ENCODE measurements around the gene C1orf210. TPM values are rescaled to one million over a fixed set of nuclear protein-coding genes. Genes with fewer than 3 reads are reported as not detected.

The C1orf210 gene
- total RNA-seq, 2 experiments from 2014 or later = not detected

DNA sequence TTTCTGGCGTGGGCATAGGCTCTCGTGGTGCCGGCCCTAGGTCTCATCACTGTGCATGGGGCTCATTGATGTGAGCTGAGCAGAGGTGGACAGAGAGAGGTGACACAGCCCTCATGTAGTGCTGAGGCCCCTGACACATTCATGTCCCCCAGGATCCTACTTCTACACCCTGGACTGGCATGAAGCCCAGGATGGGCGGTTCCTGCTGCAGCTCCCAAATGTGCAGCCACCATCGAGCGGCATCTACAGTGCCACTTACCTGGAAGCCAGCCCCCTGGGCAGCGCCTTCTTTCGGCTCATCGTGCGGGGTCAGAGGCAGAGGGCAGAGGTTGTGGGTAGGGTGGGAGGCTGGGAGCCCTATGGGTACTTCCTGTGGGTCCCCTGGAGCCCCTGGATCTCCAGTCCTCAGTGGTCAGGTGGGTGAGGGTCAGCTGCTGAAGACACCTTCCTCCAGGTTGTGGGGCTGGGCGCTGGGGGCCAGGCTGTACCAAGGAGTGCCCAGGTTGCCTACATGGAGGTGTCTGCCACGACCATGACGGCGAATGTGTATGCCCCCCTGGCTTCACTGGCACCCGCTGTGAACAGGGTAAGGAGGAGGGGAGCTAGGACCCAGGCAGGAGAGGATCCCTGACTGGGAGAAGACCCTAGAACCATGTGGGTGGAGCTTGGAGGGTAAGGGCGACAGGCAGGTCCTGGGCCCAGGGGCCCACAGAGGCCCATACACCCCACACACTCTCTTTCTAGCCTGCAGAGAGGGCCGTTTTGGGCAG lies 21.5 kb upstream of the C1orf210 start:
- H3K4me1 Mint-ChIP-seq = no peaks in the 10 kb centered on the region
- no peak overlapping the region for H3K27ac Mint-ChIP-seq
- ChIA-PET POLR2A (no interaction called here), CTCF (no interaction called here)
- no peak for DNase-seq
- H3K4me3 Mint-ChIP-seq = no peak overlapping the region
- H3K9me3 Mint-ChIP-seq = no peaks in the 10 kb centered on the region
- no peaks in the 10 kb centered on the region for H3K36me3 Mint-ChIP-seq (ENCODE audit: low read depth)
- peaks cover 6% of the 10 kb centered on the region for H3K27me3 Mint-ChIP-seq

DNA sequence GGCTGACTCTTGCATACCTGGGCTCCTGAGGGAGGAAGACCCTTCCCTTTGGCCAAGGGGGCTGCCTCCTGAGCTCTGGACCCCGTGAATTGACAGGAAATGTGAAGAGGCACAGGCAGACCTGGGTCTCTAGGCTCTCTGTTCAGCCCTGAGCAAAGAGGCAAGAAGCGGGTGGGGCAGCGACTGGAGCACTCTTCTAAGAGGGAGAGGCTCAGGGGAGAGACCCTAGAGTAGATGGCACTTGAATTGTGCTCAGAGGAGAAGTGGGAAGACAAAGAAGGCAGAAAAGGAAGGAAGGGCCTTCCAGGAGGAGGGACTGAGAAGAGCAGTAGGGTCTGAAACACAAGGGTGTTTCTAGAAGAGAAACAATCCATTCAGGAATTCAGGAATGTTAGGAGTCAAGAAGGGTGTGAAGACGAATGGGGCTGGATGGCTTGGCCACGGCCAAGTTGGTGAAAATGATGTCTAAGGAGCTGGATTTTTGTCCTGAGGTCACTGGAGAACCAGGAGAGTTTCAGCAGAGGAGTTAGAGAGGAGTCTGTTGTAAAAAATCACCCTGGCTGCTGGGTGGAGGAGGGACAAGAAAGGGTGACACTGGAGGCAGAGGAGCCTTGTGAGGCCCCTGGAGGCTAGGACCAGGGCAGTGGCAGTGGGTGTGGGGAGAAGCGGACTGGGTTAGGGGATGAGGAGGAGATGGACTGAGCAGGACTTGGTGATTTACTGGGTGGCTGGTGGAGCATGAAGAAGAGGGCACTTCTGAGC lies 20.7 kb upstream of the C1orf210 start:
- Mint-ChIP-seq H3K27ac (no peak overlapping the region), H3K4me1 (no peaks in the 10 kb centered on the region), H3K4me3 (no peak overlapping the region), H3K9me3 (no peaks in the 10 kb centered on the region), H3K27me3 (peaks cover 6% of the 10 kb centered on the region), H3K36me3 (ENCODE audit: low read depth) (no peaks in the 10 kb centered on the region)
- DNase-seq = no peak
- ChIA-PET CTCF (no interaction called here), POLR2A (no interaction called here)

DNA sequence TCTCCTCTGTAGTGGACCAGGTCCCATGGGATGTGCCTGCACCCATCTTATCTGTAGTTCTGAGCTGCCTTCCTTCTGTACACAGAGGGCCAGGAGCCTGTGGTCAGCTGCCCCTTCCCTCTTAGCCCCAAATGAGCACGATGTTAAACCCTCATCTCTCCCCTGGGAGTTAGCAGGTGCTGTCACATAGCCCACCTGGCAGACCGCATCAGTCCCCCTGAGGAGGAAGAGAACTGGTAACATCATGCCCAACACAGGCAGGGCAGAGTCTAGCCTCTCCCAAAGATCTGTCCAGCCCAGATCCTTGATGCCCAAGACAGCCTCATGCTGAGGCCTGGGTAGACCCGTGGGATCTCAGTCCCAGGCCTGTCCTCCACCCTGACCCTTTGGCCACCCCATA lies 20.1 kb upstream of the C1orf210 start:
- DNase-seq = no peak
- no peaks in the 10 kb centered on the region for H3K4me1 Mint-ChIP-seq
- H3K27me3 Mint-ChIP-seq = peaks cover 6% of the 10 kb centered on the region
- H3K4me3 Mint-ChIP-seq = no peak overlapping the region
- H3K36me3 Mint-ChIP-seq (ENCODE audit: low read depth) = no peaks in the 10 kb centered on the region
- POLR2A ChIA-PET = no interaction called here
- CTCF ChIA-PET = no interaction called here
- H3K9me3 Mint-ChIP-seq = no peaks in the 10 kb centered on the region
- H3K27ac Mint-ChIP-seq = no peak overlapping the region

DNA sequence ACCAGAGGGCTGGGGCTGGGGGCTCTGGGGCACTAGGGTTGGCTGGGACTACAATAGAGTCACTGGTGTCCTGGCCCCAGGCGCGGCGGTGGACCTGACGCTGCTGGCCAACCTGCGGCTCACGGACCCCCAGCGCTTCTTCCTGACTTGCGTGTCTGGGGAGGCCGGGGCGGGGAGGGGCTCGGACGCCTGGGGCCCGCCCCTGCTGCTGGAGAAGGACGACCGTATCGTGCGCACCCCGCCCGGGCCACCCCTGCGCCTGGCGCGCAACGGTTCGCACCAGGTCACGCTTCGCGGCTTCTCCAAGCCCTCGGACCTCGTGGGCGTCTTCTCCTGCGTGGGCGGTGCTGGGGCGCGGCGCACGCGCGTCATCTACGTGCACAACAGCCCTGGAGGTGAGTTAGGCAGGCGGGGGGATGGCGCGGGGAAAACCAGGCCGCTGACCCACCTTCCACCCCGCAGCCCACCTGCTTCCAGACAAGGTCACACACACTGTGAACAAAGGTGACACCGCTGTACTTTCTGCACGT lies 19.5 kb upstream of the C1orf210 start:
- no peak overlapping the region for H3K4me3 Mint-ChIP-seq
- no peaks in the 10 kb centered on the region for H3K36me3 Mint-ChIP-seq (ENCODE audit: low read depth)
- ChIA-PET POLR2A (no interaction called here), CTCF (no interaction called here)
- no peaks in the 10 kb centered on the region for H3K4me1 Mint-ChIP-seq
- DNase-seq = no peak
- H3K27ac Mint-ChIP-seq = no peak overlapping the region
- no peaks in the 10 kb centered on the region for H3K9me3 Mint-ChIP-seq
- H3K27me3 Mint-ChIP-seq = peaks cover 6% of the 10 kb centered on the region

DNA sequence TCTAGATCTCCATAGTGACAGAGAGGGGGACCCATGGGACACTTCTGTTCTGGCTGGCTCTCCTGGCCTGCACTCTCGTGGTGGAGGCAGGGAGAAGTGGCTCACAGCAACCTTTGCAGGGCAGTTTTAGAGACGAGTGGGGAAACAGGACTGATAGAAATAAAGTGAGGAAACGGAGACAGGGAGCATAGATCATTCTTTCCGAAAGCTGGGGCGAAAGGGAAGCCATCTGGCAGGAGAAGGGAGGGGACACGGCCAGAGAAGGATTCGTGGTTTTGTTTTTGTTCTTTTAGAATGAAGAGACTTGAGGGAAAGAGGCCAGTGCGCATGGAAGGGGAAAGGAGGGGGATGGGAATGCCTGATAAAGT lies 18.9 kb upstream of the C1orf210 start:
- Mint-ChIP-seq H3K36me3 (ENCODE audit: low read depth) (no peaks in the 10 kb centered on the region), H3K27ac (no peak overlapping the region), H3K4me3 (no peak overlapping the region), H3K27me3 (peaks cover 6% of the 10 kb centered on the region), H3K9me3 (no peaks in the 10 kb centered on the region), H3K4me1 (no peaks in the 10 kb centered on the region)
- CTCF ChIA-PET = no interaction called here
- no peak for DNase-seq
- POLR2A ChIA-PET = no interaction called here

DNA sequence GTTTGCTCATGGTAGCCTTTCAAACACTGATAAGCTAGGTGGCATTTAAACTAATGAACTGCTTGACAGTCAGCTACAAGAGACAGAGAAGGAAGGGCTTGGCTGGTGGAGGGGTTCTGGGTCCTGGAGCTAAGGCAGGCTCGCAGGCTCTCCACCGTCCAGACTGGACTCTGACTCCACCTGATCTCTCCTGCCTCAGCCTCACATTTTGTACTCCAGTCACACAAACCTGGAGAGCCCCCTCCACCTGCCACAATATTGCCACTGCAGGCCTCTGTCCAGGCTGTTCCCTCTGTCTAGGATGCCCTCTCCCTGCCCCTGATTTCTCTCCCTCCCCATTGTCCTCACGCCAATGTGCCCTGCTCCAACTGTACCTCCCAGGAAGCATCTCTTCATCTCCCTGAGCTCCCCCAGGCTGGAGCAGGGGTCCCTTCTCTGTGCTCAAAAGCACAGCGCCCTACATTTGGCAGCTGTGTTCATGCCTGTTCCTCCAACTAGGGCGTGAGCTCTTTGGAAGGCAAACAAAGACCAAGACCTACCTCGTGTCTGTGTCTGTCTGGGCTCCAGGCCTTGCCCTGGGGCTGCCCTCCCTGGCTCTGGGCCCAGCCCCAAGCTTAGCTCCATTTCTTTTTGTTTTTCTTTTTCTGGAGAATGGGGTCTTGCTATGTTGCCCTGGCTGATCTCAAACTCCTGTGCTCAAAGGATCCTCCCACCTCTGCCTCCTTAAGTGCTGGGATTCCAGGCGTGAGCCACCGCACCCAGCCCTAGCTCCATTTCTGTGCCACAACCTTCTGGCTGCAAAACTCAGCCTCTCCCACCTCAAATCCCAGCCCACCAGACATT lies 18.3 kb upstream of the C1orf210 start:
- Mint-ChIP-seq H3K36me3 (ENCODE audit: low read depth) (no peaks in the 10 kb centered on the region), H3K27me3 (peaks cover 6% of the 10 kb centered on the region), H3K27ac (no peak overlapping the region), H3K4me3 (no peak overlapping the region), H3K9me3 (no peaks in the 10 kb centered on the region), H3K4me1 (no peaks in the 10 kb centered on the region)
- POLR2A ChIA-PET = no interaction called here
- CTCF ChIA-PET = no interaction called here
- no peak for DNase-seq

DNA sequence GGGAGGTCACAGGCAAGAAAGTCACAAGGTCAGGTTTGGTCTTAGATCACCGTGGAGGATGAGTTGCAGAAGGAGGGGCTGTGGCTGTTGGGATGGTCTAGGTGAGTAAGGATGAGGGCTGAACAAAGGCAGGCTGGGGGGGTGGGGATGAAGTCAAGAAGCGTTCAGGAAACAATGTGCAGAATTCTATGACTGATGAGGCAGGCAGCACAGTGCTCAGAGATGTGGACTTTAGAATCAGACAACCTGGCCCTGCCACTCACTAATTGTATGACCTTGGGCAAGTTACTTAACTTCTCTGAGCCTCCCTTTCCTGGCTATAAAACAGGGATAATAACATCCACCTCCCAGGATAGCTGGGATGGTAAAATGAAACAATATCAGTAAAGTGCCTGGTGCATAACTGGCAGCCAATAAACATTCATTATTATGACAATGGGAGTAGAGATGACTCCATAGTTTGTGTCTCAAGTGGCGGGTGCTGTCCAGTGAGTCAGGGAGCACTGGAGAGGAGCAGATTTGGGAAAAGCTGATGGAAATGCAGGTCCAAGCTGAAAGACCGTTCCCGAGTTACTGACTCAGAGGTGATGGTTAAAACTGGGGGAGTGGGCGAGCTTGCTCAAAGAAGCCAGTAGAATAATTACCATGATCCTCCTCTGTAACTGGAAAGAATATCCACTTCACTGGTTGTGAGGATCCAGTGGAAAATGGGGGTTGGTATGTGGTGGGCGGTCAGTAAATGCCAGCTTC lies 17.5 kb upstream of the C1orf210 start:
- H3K27me3 Mint-ChIP-seq = peaks cover 6% of the 10 kb centered on the region
- ChIA-PET POLR2A (no interaction called here), CTCF (no interaction called here)
- DNase-seq = no peak
- no peaks in the 10 kb centered on the region for H3K36me3 Mint-ChIP-seq (ENCODE audit: low read depth)
- no peak overlapping the region for H3K27ac Mint-ChIP-seq
- H3K4me3 Mint-ChIP-seq = no peak overlapping the region
- no peaks in the 10 kb centered on the region for H3K4me1 Mint-ChIP-seq
- no peaks in the 10 kb centered on the region for H3K9me3 Mint-ChIP-seq

DNA sequence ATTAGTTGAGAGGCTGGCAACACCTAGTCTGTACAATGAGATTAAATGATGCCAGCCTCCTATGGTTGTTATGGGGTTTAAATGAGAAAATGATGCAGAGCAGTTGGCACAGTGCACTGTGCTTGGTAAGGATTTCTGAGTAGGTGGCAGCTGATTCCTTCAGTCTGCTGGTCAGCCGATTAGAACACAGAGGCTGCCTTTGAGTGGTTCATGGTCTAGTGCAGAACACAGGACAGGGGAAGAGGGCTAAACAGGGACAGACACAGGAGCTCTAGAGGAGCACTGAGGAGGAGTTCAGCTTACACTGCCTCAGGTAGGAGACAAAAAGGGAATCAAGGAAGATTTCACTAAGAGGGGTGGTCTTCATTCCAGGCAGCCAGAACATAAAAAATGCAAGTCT lies 16.8 kb upstream of the C1orf210 start:
- peaks cover 6% of the 10 kb centered on the region for H3K27me3 Mint-ChIP-seq
- H3K4me1 Mint-ChIP-seq = no peaks in the 10 kb centered on the region
- H3K9me3 Mint-ChIP-seq = no peaks in the 10 kb centered on the region
- no peak overlapping the region for H3K27ac Mint-ChIP-seq
- ChIA-PET POLR2A (no interaction called here), CTCF (no interaction called here)
- no peak for DNase-seq
- H3K36me3 Mint-ChIP-seq (ENCODE audit: low read depth) = no peaks in the 10 kb centered on the region
- no peak overlapping the region for H3K4me3 Mint-ChIP-seq

DNA sequence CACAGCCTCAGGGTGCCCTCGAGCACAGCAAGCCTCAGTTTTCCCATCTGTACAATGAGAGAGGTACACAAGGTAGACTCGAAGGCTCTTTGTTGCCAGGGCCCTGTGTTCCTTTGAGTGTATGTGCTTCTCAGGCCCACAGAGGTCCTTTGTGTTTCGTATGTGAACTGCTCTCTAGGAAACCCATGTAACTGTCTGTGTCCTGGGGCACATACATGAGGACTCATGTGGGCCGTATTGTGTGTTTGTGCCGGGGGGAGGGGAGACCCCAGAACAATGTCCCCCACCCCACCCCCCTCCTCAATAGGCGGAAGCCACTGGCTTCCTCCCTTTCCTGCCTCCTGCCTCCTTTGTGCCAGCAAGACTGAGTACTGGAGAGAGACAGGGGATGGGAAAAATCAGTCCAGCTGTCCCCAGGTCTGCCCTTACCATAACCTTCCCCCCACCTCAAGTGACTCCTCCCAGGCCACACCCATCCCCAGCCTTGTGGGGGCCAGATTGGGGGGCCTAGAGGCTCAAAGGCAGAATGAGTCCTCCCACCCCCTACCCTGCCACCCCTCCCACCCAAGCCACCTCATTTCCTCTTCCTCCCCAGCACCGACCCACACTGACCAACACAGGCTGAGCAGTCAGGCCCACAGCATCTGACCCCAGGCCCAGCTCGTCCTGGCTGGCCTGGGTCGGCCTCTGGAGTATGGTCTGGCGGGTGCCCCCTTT lies 15.2 kb upstream of the C1orf210 start, which contains the start of gene TIE1:
TSS of gene TIE1 (plus strand) at position 605 of the 717 bp plus-strand sequence. CDS start at position 695, 90 bp downstream.
- Mint-ChIP-seq H3K27me3 (peaks cover 6% of the 10 kb centered on the region), H3K4me3 (no peak within 1 kb of the TSS), H3K27ac (no peak within 1 kb of the TSS), H3K4me1 (peaks cover 10% of the 10 kb centered on the region), H3K36me3 (ENCODE audit: low read depth) (no peaks in the 10 kb centered on the region), H3K9me3 (no peaks in the 10 kb centered on the region)
- POLR2A ChIA-PET = no interaction called here
- DNase-seq = no peak
- CTCF ChIA-PET = no interaction called here

DNA sequence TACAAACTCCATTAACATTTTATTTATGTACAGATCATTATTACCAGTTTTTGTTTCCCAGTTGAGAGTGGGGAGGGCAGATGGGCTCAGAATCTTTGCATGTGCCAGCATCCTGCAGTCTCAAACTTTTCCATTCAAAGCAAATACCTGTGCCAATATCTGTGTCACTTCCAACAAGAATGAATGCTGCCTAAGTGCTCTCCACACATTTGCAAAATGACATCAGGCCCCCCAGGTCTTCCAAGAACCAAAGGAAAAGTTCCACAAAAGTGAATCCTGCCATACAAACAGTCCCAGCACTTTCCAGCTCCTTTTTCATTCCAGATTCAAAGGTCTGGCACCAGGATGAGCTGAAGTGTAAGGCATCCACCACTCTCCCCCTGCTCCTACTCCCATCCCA lies 13.7 kb upstream of the C1orf210 start:
- Mint-ChIP-seq H3K9me3 (no peaks in the 10 kb centered on the region), H3K4me3 (no peak overlapping the region), H3K4me1 (peaks cover 20% of the 10 kb centered on the region), H3K36me3 (ENCODE audit: low read depth) (no peaks in the 10 kb centered on the region), H3K27me3 (peaks cover 6% of the 10 kb centered on the region), H3K27ac (no peak overlapping the region)
- no peak for DNase-seq
- ChIA-PET POLR2A (no interaction called here), CTCF (no interaction called here)

DNA sequence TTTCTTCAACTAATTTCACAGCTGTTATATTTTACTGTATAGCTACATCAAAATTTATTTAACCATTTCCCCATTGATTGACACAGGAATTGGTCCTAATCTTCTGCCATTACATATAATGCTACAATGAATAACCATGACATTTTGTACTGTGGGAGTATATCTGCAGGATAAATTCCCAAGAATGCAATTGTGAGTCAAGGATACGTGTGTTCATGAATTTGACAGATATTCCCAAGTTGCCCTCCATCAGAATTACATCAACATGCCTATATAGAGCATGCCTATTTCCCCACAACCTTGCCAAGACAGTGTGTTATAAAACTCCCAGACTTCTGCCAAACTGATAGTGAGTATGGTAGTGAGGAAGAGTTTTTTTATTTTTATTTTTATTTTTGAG lies 12.7 kb upstream of the C1orf210 start:
- Mint-ChIP-seq H3K36me3 (ENCODE audit: low read depth) (no peaks in the 10 kb centered on the region), H3K4me1 (peaks cover 21% of the 10 kb centered on the region), H3K27ac (no peak overlapping the region), H3K4me3 (no peak overlapping the region), H3K9me3 (no peaks in the 10 kb centered on the region), H3K27me3 (peaks cover 6% of the 10 kb centered on the region)
- DNase-seq = no peak
- ChIA-PET POLR2A (no interaction called here), CTCF (no interaction called here)

DNA sequence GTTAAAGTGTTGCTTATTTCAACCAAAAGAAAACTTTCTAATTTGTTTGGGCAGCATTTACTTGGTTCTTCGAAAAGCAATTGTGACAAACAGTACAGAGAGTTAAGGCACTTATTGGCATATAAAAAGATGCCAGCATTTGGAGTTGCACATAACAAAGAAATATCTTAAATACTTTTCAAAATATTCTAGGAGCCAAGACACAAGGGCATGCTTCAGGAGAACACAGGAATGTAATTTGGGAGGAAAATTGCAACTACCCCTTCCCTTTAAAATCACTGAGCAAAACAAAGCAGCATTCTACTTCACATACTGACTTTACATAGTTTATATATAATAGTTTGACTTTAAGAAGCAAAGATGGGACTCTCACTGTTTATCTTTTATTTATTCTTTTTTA lies 10.8 kb upstream of the C1orf210 start:
- H3K27me3 Mint-ChIP-seq = no peaks in the 10 kb centered on the region
- ChIA-PET POLR2A (no interaction called here), CTCF (no interaction called here)
- no peak overlapping the region for H3K4me3 Mint-ChIP-seq
- peaks cover 21% of the 10 kb centered on the region for H3K4me1 Mint-ChIP-seq
- H3K9me3 Mint-ChIP-seq = no peaks in the 10 kb centered on the region
- H3K27ac Mint-ChIP-seq = peak overlapping the region; percentile 59
- H3K36me3 Mint-ChIP-seq (ENCODE audit: low read depth) = no peaks in the 10 kb centered on the region
- no peak for DNase-seq

All from activated CD4-positive, alpha-beta memory T cell treated with anti-CD3 and anti-CD28 coated beads, Interleukin-2, amount 10 ng/mL, durations not matched to agents 7 days and 5 days (primary cell).